Measurements from ENCODE around the gene ME1.
"Not testable (repeated sequence)": the region's sequence is repeated elsewhere in the genome, so short reads cannot be mapped to it uniquely, and the experiment has no call there.

The ME1 gene

DNA sequence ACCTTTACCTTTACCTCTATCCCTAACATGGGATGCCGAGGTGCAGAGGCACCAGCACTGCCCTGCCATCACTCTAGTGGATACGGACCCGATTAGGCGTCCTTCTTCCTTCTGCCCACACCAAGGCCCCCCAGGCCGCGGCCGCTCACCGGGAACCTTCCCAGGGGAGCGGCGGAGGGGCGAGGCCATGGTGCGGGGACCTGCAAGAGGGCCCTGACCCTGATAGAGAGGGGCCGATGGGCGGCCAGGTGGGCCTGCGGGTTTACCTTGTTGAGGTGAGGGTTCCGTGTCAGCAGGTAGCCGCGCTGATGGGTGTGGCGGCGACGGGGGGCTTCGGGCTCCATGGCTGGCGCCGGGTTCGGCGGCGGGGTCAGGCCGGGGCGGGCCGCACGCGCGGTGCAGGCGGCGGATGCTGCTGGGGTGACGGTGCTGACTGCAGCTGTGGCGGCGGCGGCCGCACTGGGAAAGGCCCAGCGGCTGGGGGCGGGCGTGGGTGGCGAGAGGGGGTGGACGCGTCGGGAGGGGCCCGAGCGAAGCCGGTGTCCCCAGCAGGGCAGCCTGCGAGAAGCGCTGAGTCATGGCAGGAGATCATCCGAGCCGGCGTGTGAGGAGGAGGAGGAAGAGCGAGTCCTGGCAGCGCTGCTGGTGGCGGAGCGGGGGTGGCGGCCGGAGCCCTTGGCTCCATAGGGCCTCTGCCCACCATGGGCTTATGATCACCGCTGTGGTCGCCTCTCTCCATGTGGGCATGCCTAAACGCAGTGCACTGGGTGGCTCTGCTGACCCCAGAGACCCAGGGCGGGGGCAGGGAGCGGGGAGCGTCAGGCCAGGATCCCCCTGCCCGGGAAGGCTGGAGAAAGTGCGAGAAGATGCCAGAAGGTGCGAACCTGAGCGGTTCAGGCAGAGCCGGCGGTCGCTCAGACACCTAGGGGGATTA lies at the start of gene ME1:
Gene ME1 (minus strand): TSS at position 441 of the 934 bp plus-strand sequence. CDS start 97 bp downstream, at position 344.
- DNase-seq: peak in 1 of 2 experiments; percentile 66

DNA sequence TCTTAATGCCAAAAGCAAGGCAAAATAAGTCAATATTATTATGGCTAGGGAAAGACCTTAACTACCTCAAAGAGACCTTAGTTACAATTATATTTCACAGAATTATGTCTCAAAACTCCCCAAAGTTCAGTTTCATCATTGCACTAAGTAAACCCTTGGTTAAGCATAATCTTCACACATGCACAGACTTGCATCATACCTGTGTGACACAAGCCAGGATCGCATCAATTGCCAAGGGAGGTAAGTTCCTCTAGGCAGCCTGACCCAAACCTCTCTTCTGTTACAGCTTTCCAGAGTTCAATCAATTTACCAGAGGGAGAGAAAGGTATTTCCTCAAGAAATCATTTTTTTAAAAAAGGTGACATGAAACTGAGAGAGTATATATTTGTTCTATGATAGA lies 49.6 kb upstream of the ME1 start:
- DNase-seq: no peak

DNA sequence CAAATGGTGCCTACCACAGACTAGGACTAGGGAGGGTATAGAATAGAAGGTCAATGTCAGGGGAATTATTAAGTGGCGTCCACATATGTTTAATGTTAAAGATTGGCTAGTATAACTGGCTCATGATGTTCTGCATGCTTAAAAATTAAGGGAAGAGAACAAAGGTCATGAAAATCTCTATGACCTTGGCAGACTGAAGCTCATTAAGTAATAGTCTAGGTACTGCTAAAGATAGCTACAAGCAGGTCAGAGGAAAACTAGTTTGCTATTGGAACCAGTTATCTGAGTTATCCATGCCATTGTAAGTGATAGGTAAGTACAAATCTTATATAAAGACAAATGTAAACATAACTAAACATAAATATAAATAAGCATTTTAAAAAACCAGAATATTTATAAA lies 48.5 kb upstream of the ME1 start:
- DNase-seq: no peak

DNA sequence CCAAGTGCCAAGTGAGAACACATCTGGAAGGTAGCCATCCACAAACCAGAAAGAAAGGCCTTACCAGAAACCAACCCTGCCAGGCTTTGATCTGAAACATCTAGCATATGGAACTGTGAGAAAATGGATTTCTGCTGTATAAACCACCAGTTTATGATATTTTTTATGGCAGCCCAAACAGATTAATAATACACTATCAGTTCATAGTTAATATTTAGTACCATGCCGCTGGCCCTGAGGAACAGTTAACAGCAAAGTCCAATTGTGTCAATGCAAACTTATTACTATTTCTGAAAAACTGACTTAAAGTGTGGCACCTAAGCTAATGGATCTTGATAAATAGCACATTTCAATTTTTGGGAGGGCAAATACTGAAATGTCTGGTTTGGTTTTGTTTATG lies 46.1 kb upstream of the ME1 start:
- DNase-seq: no peak

DNA sequence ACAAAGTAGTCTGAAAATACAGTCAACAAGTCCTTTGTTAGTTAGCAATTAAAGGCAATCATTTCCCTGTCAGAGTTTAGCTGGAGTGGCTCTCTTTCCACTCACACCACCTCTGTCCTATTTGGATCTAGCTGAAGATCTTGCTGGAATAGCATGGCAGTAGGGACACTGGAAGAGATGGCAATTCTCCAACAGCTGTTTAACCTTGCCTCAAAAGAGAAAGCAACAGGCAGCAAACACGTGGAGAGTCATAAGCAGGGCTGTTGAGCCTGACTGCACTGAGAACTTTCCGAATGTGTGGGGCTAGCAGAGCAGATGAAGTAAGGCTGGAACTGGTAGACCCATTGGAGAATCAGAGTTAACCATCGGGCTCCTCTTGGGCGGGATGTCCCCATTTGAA lies 43.5 kb upstream of the ME1 start:
- DNase-seq: no peak

DNA sequence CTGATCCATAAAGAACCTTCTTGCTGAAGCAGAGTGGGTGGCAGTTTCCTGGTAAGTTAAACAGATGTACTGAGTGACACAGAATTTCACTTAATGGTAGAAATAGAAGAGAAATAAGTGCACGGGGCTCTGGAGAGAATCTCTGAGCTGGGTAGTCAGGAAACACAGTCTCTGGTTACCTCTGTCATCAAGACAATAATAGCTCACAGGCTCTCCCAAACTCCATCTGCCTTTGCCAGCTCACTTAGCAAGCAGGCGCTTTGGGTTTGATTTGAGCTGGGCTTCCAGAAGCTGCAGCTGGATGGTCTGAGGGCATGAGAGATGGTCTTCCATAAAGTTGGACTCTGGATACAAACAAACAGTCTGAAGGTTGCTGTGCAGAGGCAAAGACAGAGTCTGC lies 41.9 kb upstream of the ME1 start:
- no peak for DNase-seq

DNA sequence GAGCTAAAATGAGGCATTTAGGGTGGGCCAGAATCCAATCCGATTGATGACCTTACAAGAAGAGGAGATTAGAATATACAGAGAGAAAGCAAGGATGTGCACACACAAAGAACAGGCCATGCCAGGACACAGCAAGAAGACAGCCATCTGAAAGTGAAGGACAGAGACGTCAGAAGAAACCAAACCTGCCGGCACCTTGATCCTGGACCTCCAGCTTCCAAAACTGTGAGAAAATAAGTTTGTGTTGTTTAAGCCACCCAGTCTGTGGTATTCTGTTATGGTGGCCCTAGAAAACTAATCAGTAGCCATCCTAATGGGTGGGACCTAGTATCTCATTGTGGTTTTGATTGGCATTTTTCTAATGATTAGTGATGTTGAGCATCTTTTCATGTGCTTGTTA lies 39.7 kb upstream of the ME1 start:
- no peak for DNase-seq

DNA sequence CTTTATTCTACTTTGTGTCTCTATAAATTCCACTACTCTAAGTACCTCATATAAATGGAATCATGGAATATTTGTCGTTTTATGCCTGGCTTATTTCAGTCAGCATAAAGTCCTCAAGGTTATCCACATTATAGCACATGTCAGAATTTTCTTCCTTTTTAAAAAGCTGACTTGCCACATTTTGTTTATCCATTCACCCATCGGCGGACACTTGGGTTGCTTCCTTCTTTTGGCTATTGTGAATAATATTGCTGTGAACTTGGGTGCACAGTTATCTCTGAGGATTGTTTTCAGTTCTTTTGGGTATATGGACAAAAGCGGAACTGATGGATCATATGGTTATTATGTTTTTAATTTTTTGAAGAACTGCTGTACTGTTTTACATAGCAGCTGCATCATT lies 39.1 kb upstream of the ME1 start:
- no peak for DNase-seq

DNA sequence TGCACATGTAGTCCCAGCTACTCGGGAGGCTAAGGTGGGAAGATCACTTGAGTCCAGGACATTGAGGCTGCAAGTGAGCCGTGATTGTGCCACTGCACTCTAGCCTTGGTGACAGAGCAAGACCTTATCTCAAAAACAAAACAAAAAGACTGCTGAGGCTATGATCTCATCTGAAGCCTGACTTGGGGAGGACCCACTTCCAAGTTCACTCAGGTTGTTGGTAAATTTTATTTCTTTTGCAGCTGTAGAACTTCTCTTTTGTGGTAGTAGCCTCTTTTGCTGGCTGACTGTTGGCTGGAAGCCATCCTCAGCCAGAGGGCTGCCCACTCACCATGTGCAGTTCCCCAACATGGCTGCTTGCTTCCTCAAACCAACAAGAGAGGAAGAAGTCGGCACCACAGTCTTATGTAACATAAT lies 36.8 kb upstream of the ME1 start:
- DNase-seq: no peak

DNA sequence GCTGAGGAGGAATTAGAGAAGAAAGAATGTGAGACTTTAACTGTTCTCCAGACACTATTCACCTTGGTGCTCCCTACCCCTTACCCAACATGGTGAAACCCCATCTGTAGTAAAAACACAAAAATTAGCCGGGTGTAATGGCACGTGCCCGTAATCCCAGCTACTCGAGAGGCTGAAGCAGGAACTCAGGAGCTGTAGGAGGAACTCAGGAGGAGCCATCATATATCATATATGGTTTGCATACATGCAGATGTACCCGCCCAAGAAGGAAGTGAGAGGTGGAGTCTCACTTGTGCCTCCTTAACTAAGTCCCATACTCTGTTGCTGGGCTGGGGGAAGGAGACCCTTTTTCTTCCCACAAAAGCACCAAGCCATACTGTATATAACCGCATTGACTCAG lies 35.5 kb upstream of the ME1 start:
- DNase-seq: peak in 1 of 2 experiments; percentile 10

DNA sequence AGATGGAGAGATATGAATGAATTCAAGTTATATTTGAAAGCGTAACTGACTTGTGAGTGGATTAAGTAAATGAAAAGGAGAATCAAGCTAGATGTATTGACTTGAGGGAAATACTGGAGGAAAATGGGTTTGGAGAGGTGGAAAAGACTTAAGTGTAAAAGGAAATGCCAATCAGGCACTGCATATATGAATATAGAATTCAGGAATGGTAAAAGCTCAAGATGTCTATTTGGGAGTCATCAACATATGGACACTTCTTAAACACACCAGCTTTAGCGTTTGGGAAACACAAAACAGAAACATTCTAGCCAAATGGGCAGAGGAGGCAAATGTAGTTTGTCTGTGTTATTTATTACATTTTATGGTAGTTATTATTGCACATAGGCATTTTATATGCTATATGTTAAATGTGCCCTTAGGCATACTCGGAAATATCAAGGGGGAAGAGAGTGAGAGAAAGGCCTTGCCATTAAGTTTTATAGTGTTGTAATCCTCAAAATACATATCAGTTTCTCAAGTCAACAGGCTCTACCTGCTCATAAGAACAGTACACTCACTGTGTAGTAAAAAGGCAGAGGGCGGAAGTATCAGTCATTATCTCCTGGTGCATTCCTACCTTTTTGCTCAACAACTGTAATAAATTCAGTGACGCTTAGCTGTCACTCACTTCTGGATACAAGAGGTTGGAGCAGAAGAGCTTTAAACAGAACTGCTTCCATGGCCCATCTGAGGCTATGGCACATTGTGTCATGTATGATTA lies 33.7 kb upstream of the ME1 start:
- no peak for DNase-seq

DNA sequence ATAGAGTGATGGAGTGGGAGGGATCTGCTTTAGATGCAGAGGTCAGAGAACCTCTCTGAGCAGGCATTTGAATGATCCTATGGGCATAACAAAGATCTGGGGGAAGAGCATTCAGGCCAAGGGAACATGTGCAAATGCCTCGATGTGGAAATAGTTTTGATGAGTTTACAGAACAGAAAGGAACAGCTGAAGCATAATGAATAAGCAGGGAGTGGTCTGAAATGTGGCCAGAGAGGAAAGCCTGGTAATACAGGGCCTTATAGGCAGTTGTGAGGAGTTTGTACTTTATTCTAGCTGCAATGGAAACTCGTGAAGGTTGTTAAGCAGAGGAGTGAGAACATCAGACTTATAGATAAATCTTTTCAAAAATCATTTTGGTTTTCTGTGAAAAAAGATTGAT lies 33.0 kb upstream of the ME1 start:
- DNase-seq: no peak

DNA sequence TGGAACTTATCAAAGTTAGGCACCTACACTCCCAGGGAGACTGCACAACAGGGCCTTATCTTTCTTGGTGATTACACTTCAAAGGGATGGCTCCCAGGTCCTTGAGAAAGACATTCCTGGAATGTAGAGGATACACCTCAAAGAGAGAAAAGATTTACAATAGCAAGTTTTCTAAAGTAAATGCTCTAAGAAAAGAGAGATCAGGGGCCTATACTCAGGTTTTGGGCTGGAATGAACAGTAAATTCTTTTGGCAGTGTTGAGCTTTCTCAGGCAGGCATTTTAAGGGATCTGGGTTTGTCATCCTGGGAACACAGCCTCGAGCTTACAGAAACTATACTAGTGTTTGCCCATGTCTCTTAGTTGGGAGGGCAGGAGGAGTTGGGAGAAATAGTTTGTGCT lies 31.7 kb upstream of the ME1 start:
- DNase-seq: no peak

DNA sequence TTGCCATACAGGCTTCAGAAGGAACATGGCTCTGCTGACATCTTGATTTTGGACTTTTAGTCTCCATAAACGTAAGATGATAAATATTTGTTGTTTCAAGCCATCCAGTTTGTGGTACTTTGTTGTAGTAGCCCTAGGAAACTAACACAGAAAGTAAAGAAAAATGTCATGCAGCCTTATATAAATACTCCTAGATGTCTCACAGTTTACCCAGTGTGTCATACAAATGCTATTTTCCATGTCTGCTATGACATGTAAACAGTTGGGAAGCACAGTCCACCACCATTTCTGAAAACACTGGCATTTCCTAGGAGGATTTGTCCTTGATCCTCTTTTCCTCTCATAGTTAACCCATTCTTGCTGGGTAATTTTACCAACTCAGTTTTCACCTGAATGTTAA lies 30.6 kb upstream of the ME1 start:
- no peak for DNase-seq

DNA sequence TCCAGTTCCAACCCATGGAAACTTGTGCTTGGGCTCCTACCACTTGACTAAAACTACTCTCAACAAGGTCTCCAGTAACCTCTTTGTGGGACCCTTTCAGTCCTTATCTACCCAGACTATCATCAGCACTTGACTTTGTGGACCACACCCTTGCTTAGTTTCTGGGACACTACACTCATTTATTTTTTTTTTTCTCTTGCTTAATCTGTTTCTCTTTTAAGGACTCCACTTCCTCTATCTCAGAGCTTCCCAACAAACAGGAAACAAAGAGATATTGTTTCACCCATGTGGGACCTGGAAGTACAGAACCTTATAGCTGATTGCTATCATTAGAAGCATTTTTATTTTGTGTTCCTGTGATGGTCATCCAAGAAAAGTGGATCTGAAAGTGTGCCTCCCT lies 28.8 kb upstream of the ME1 start:
- no peak for DNase-seq

DNA sequence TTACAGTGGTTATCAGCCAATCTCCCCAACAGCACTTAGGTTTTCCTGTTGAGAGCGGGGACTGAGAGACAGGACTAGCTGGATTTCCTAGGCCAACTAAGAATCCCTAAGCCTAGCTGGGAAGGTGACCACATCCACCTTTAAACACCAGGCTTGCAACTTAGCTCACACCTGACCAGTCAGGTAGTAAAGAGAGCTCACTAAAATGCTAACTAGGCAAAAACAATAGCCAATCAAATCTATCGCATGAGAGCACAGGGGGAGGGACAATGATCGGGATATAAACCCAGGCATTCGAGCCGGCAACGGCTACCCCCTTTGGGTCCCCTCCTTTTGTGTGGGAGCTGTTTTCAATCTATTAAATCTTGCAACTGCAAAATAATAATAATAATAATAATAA lies 19.2 kb upstream of the ME1 start:
- DNase-seq: not testable (repeated sequence)

DNA sequence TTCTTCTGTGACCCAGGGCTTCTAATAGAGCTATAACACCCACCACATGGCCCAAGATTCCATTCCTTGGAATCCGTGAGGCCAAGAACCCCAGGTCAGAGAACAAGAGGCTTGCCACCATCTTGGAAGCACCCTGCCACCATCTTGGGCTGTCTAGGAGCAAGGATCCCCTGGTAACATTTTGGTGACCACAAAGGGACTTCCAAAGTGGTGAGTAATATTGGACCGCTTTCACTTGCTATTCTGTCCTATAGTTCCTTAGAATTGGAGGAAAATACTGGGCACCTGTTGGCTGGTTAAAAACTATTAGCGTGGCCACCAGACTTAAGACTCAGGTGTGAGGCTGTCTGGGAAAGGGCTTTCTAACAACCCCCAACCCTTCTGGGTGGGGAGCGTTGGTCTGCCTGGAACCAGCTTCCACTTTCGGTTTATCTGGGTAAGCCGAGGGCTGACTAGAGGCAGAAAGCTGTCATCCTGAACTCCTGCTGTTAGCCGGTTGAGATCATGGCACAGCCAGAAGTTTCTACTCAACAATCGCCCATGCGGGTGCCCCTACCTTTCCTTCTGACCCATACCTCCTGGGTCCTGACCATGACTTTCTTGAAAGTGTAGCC lies 13.3 kb upstream of the ME1 start:
- not testable (repeated sequence) for DNase-seq

DNA sequence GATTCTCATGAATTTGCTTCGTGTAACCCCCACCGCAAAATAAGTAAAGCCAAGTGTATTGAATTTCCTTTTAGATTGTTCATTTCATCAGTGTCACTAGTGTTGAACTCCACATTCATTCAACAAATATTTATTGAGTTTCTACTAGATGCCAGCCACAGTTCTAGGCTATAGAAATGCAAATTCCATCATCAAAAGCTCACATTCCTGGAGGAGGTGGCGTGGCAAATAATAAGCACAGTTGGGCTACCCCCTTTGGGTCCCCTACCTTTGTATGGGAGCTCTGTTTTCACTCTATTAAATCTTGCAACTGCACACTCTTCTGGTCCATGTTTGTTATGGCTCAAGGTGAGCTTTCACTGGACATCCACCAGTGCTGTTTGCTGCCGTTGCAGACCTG lies 12.7 kb upstream of the ME1 start:
- DNase-seq: no peak

DNA sequence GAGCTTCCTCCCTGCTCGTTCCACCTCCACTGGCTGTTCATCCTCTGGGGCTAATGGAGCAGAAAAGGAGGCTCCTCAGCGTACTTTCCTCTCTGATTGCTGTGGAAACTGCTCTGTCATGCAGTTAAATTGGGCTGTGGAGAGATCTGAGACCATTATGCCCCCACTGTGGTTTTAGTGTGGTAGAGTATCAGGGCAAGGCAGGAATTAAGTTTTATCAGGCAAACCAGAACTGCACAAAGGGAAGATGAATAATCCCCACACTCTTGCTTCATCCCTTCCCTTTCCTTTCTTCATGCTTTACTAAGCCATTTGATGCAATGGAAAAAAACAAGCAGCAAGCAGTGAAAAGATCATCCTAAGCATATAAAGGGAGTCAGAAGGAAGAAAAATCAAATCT lies 11.9 kb upstream of the ME1 start:
- no peak for DNase-seq

DNA sequence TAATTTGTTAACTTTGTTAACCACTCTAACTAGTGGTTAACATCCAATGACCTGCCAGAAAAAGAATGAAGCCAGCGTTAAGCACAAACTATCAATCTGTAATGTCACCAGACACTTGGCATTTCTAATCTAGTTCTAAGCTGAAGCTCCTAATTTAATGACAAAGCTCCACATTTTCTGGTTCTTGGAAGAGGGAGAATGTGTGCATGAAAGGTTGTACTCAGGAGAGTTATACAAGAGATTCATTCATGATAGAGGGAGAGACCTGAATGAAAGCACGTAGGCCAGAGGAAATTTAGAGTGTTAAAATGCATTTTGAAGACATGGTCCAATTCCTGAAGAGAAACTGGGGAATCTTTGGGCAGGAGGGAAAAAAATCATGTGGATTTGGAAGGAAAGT lies 8.3 kb upstream of the ME1 start:
- no peak for DNase-seq

DNA sequence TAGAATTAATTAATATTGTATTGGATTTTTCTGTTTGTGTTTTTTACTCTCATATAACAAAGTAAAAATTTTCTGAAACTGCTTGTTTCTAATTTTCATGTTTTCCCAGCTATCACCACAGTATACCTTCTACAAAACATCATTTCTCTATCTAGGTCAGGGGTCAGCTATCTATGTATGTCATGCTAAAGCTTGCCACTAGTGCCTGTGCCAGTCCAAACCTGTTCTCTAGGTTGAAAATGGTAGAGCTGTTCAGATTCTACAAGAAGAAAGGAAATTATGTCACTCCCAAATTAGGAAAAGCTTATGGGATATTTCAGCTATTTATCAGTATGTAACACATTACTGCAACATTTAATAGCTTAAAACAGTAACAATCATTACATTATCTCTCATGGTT lies 5.8 kb upstream of the ME1 start:
- no peak for DNase-seq

DNA sequence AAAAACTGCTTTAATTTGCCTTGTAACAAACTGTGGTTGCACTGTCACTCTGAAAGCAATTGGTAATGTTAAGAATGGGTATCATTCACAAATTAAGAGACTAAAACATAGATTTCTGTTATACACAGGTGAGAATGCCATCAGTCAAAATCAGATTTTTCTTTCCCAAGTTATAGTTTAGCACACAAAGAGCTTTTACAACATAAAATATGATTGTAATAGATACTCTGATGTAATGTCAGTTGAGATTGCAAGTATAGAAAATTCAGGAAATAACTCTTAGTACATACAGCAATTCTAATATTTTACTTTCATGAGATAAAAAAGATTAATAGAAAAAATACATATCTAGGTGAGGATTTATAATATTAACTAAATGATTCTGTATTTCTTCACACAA lies 2.3 kb upstream of the ME1 start:
- DNase-seq: no peak

DNA sequence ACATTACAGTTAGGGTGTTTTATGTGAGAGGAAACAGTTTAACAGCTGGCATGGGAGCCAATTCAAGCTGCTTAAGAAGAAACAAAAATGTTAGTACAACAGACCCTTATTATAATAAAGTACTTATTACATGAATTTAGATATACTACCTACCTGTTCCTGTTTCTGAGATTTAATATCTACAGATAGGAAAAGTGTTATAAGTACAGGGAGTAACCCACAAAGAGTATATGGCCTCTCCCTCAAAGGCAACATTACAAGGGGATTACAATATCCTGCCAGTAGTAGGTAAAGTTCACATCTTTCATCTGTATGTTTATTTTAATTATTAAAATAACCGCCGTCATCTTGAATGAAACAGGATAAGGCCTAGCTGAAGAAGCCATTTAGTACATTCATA lies 1.8 kb upstream of the ME1 start:
- no peak for DNase-seq

Data from NCI-H526 (cell line).